Uterus (tissue), 2 donors: ENCODE measurements around the gene OR2T4.

Experiments used
- CTCF ChIP-seq, 4 experiments: fragments of 200-600 bp in 2 of 4; fragments of 450-650 bp in 2 of 4; sonication (generic) in 2 of 4; IDR thresholded peaks; one replicate each; pipeline ENCODE4 v1.5.1; 2016 to 2019; ENCODE audit warnings: antibody characterized with exemption in 4 of 4, mild to moderate bottlenecking in 2 of 4, moderate library complexity in 1 of 4
- POLR2A ChIP-seq, 2 donors: fragments of 450-650 bp; IDR thresholded peaks; one replicate each; pipeline ENCODE4 v1.6.1; 2016; ENCODE audit warnings: antibody characterized with exemption in 2 of 2, mild to moderate bottlenecking in 1 of 2, moderate library complexity in 1 of 2

GRCh38 chr1:248372394-248372793 is 10.9 kb downstream of the OR2T4 start:
- TF ChIP-seq CTCF (IDR thresholded peaks at IDR 0.05), result no peak
- no peak for TF ChIP-seq POLR2A (IDR thresholded peaks at IDR 0.05)
